Vagina (tissue), 2 donors: ENCODE data around the gene ZNF862.

ENCODE experiments used
- CTCF ChIP-seq, 3 experiments: fragments of 450-650 bp in 2 of 3; fragments of 200-600 bp in 1 of 3; sonication (generic) in 1 of 3; IDR thresholded peaks; one replicate each; pipeline ENCODE4 v1.5.1; 2017 to 2019; ENCODE audit warnings: antibody characterized with exemption in 3 of 3, mild to moderate bottlenecking in 2 of 3, moderate library complexity in 2 of 3
- POLR2A ChIP-seq, 2 donors: fragments of 450-650 bp; IDR thresholded peaks; one replicate each; pipeline ENCODE4 v1.6.1; 2017; ENCODE audit warnings: antibody characterized with exemption in 2 of 2, mild to moderate bottlenecking in 2 of 2, moderate library complexity in 2 of 2
- POLR2AphosphoS5 ChIP-seq, 2 donors: sonication (generic); formaldehyde crosslinking; IDR thresholded peaks; one replicate each; pipeline ENCODE4 v1.9.0; 2017; ENCODE audit warnings: antibody characterized with exemption in 2 of 2, mild to moderate bottlenecking in 2 of 2, low read depth in 1 of 2; ENCODE audit not compliant: insufficient read depth in 1 of 2

DNA sequence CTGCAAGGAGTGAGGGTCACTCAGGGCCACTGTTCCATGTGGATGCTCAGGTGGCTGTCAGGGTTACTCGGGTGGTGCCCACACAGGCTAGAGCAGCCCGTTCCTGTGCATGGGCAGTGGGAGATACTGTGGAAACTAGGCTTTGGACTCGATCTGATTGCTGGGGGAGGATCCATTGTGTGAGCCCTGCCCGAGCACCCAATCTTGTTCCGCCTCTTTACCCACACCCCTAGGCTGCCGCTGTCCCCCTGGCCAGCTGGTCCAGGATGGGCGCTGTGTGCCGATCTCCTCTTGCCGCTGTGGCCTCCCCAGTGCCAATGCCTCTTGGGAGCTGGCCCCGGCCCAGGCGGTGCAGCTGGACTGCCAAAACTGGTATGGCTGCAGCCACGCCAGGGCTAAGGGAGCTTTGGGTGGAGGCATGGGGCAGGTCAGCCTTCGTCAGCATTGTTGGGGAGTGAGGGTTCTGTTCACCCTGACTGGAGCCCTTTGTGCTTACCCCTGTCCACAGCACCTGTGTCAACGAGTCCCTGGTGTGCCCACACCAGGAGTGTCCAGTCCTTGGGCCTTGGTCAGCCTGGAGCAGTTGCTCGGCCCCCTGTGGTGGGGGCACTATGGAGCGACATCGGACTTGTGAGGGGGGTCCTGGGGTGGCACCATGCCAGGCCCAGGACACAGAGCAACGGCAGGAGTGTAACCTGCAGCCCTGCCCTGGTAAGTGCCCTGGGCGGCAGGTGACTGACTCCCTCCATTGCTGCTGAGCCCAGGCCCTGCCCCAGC lies 12.4 kb upstream of the ZNF862 start:
- TF ChIP-seq POLR2A (IDR thresholded peaks at IDR 0.05) (no peak), CTCF (IDR thresholded peaks at IDR 0.05) (no peak), POLR2AphosphoS5 (IDR thresholded peaks at IDR 0.05; ENCODE audit: insufficient read depth in 1 of 2, low read depth in 1 of 2) (no peak)
